RWPE1 (cell line): ENCODE data around the gene DENND4C.

ENCODE experiments used
- CTCF ChIA-PET: fragments of 350-600 bp; sonication (Branson Sonifier 250); formaldehyde crosslinking; extraction: SDS; loops from one replicate; lab custom pipeline; 2021; lab: Yijun Ruan, JAX
- POLR2A ChIA-PET: fragments of 400-600 bp; formaldehyde crosslinking; extraction: SDS; loops from one replicate; lab custom pipeline; 2020; ENCODE audit warnings: antibody characterized with exemption; ENCODE audit not compliant: low non-redundant PET; lab: Yijun Ruan, JAX
- DNase-seq: peaks from one replicate; pipeline ENCODE4 v3.0.0; 2012; ENCODE audit warnings: low spot score
- H3K27ac ChIP-seq: fragments of 450-650 bp; 2 replicates; pipeline ENCODE4 v1.5.1; 2017
- TF ChIP-seq, protein P1 (sequence below): fragments of 450-650 bp; conservative IDR thresholded peaks from 2 replicates; pipeline ENCODE4 v1.5.1; 2017; ENCODE audit warnings: low read depth, mild to moderate bottlenecking

The DENND4C gene

DNA sequence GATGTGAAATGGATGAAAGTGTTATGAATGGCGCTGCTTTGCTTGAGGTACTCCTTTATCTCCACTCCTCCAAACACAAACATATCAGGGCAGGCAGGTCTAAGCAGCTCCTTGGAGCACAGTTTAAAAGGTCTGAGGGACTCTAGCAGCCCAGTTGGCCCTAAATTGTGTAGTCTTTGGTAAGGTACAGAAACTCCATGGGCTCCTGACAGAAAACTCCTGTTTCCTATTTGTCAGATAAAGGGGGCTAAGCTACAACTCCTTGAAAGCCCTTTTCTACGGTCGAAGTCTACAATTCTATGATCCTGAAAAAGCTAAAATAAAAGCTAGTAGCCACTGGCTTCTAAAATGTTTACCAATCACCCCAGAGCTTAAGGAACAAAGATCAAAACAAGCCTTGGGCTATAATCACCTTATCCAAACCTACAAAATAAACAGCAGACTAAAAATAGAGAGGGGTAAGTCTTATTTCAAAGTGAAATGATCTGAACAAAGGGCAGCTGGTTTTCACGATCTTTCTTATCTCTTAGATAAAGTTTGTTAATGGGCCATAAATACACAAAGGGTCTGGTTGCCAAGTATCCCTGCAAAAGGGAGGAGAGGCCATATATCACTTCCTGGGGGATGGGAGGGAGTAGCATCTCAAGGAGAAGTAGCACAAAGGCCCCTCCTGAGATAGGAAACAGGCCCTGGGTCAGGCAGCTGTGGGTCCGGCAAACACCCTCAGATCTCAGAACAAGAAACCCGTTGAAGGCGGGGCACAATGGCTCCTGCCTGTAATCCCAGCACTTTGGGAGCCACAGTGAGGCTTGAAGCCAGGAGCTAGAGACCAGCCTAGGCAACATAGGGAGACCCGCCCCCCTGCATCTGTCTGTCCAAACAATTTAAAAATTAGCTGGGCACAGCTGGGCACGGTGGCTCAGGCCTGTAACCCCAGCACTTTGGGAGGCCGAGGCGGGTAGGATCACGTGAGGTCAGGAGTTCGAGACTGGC, 28.3 kb upstream of the DENND4C start:
- ChIA-PET CTCF (interaction anchor here (0.6 kb wide), 1 partner anchor 255 kb away, joined by 4 read pairs; no protein-coding TSS in a partner anchor), POLR2A (no interaction called here)
- TF ChIP-seq, protein P1, sequence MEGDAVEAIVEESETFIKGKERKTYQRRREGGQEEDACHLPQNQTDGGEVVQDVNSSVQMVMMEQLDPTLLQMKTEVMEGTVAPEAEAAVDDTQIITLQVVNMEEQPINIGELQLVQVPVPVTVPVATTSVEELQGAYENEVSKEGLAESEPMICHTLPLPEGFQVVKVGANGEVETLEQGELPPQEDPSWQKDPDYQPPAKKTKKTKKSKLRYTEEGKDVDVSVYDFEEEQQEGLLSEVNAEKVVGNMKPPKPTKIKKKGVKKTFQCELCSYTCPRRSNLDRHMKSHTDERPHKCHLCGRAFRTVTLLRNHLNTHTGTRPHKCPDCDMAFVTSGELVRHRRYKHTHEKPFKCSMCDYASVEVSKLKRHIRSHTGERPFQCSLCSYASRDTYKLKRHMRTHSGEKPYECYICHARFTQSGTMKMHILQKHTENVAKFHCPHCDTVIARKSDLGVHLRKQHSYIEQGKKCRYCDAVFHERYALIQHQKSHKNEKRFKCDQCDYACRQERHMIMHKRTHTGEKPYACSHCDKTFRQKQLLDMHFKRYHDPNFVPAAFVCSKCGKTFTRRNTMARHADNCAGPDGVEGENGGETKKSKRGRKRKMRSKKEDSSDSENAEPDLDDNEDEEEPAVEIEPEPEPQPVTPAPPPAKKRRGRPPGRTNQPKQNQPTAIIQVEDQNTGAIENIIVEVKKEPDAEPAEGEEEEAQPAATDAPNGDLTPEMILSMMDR: no peak
- H3K27ac ChIP-seq: no peak overlapping the region
- no peak for DNase-seq

DNA sequence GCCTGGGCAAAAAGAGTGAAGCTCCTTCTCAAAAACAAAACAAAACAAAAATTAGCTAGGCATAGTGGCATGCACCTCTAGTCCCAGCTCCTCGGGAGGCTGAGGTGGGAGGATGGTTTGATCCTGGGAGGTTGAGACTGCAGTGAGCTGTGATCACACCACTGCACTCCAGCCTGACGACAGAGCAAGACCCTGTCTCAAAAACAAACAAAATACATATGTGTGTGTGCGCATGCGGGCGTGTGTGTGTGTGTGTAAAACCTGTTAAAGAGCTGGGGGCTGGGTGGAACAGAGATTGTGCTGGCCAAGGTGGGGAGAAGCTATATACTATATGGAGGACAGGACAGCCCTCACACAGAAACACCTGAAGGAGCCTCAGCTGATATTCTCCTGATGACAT, 27.4 kb upstream of the DENND4C start:
- DNase-seq: no peak
- no peak overlapping the region for H3K27ac ChIP-seq
- TF ChIP-seq, protein P1: no peak
- ChIA-PET CTCF (interaction anchor here (0.6 kb wide), 1 partner anchor 254 kb away, joined by 4 read pairs; no protein-coding TSS in a partner anchor), POLR2A (no interaction called here)

GRCh38 chr9:19208653-19209052, 21.8 kb upstream of the DENND4C start:
- TF ChIP-seq, protein P1: no peak
- ChIA-PET CTCF (interaction anchor here (0.6 kb wide), 1 partner anchor 108 kb away, joined by 5 read pairs; no protein-coding TSS in a partner anchor), POLR2A (no interaction called here)
- DNase-seq: peak; percentile 41
- H3K27ac ChIP-seq: no peak overlapping the region

DNA sequence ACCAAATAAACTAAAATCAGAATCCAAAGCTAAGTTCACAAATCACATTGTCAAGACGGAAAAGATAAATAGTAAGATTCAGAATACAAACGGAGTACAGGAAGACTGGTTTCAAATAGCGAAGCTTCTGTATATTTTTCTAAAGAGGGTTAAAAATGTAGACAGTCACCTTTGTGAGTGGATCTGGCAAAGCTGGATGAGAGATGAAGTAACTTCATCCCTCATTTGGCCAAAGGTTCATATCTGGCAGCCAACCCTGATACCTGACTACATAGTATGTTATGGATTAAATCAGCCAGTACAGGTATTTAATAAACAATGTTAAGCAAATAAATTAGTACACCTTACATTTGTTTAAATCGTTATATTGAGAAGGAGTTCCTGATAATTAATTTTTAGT, 21.3 kb upstream of the DENND4C start:
- H3K27ac ChIP-seq: no peak overlapping the region
- ChIA-PET CTCF (no interaction called here), POLR2A (no interaction called here)
- DNase-seq: no peak
- TF ChIP-seq, protein P1: no peak

DNA sequence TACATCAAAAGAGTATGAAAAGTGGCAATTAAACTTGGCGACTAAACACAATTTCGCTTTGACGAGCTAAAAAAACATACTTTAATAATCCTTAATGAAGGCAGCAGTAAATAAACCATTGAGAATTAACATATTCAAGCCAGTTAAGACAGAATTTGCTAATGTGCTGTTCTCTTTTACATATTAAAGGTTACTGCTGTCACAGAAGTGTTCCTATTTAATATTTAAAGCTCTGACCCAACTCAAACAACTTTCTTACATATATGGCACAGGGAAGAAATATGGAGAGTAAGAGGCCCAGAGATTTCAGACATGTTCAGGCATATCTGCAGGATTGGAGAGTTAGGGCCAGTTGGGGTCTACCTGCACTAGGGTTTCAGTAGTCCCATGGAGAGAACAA, 16.7 kb upstream of the DENND4C start:
- no peak for DNase-seq
- CTCF ChIA-PET: interaction anchor here (0.6 kb wide), 2 partner anchors 19 to 1540 kb away, joined by 3 to 4 read pairs; no protein-coding TSS in a partner anchor
- TF ChIP-seq, protein P1: no peak
- POLR2A ChIA-PET: no interaction called here
- no peak overlapping the region for H3K27ac ChIP-seq

GRCh38 chr9:19216466-19216865, 14.0 kb upstream of the DENND4C start:
- H3K27ac ChIP-seq: no peak overlapping the region
- no peak for DNase-seq
- ChIA-PET CTCF (interaction anchor here (0.6 kb wide), 1 partner anchor 764 kb away, joined by 3 read pairs; no protein-coding TSS in a partner anchor), POLR2A (interaction anchor here (0.7 kb wide), 1 partner anchor 489 kb away, joined by 8 read pairs; no protein-coding TSS in a partner anchor)
- TF ChIP-seq, protein P1: no peak
